Large intestine (tissue), 1 donor: Measurements from ENCODE around the gene ZNF287. TPM values are rescaled to one million over a fixed set of nuclear protein-coding genes. Genes with fewer than 3 reads are reported as not detected.

Source experiments
- polyA plus RNA-seq: library from polyadenylated mRNA; unstranded; fragments of 120-200 nt; gene quantifications from one replicate; pipeline ENCODE4 v1.2.1, GENCODE V29; 2013

The ZNF287 gene
- polyA plus RNA-seq, 1 donor = 3.7 TPM

Other genes starting within 250 kb of the ZNF287 start
- gene CENPV, start 215.7 kb downstream of the ZNF287 start, polyA plus RNA-seq = 136 TPM
- 1,870 TPM for gene UBB, start 188.1 kb downstream of the ZNF287 start, polyA plus RNA-seq
- 5.9 TPM for gene TRPV2, start 153.6 kb downstream of the ZNF287 start, polyA plus RNA-seq
- gene LRRC75A, start 77.0 kb downstream of the ZNF287 start, polyA plus RNA-seq = 37.2 TPM
- gene ZNF624, start 84.6 kb upstream of the ZNF287 start, polyA plus RNA-seq = 5.3 TPM
- gene CCDC144A, start 121.0 kb upstream of the ZNF287 start, polyA plus RNA-seq = 0.34 TPM